ENCODE measurements around the gene CDH18.

DNA sequence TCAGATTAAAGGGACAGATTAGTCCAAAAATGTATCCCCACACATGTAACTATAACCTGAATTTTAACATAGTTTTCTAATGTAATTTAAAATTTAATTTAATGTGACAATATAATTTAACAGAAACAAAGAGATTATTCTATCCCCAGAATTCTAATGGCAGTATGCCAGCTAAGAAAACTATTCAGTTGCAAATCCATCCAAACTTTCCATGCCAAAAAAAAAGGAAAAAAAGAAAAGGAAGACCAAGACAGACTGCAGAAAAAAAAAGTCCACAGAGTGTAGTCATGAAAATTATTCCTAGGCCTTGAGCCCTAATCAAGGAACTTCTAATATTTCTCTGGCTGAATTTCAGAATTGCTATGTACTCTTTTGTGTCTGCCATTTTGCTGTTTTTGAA, 217.6 kb downstream of the CDH18 start:
- TF ChIP-seq, protein P1, sequence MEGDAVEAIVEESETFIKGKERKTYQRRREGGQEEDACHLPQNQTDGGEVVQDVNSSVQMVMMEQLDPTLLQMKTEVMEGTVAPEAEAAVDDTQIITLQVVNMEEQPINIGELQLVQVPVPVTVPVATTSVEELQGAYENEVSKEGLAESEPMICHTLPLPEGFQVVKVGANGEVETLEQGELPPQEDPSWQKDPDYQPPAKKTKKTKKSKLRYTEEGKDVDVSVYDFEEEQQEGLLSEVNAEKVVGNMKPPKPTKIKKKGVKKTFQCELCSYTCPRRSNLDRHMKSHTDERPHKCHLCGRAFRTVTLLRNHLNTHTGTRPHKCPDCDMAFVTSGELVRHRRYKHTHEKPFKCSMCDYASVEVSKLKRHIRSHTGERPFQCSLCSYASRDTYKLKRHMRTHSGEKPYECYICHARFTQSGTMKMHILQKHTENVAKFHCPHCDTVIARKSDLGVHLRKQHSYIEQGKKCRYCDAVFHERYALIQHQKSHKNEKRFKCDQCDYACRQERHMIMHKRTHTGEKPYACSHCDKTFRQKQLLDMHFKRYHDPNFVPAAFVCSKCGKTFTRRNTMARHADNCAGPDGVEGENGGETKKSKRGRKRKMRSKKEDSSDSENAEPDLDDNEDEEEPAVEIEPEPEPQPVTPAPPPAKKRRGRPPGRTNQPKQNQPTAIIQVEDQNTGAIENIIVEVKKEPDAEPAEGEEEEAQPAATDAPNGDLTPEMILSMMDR (conservative IDR thresholded peaks at IDR 0.05; ENCODE audit: low read length) = no peak
- no peak for TF ChIP-seq EZH2phosphoT487 (IDR thresholded peaks at IDR 0.05; ENCODE audit: borderline replicate concordance)
